ENCODE results near the gene SMC1B.

SMC1B gene

GRCh38 chr22:45446216-45446615 is 32.8 kb upstream of the SMC1B start:
- Histone ChIP-seq H3K9me3 (ENCODE audit: insufficient read depth, low read length) (no peaks in the 10 kb centered on the region), H3K27ac (ENCODE audit: low read depth, low read length) (no peak overlapping the region), H3K79me2 (ENCODE audit: insufficient read depth, low read length) (no peaks in the 10 kb centered on the region), H3K4me3 (ENCODE audit: insufficient read depth, low read length, poor library complexity, severe bottlenecking) (no peak overlapping the region), H3K27me3 (ENCODE audit: low read length) (no peaks in the 10 kb centered on the region), H3K9me2 (replicated peaks; ENCODE audit: insufficient read depth, low read length) (no peaks in the 10 kb centered on the region), H3F3A (ENCODE audit: insufficient read depth) (no peaks in the 10 kb centered on the region), H2AFZ (ENCODE audit: low read depth, low read length, severe bottlenecking) (no peak overlapping the region), H3K4me2 (ENCODE audit: low read depth, low read length, poor library complexity, severe bottlenecking) (no peak overlapping the region), H4K20me1 (ENCODE audit: low read depth, low read length) (no peaks in the 10 kb centered on the region), H3K36me3 (ENCODE audit: low read length) (no peaks in the 10 kb centered on the region), H3K9ac (ENCODE audit: low read length) (no peak overlapping the region)
- no peak for TF ChIP-seq CTCF (IDR thresholded peaks at IDR 0.05; ENCODE audit: insufficient read depth, low read length, poor library complexity, severe bottlenecking)
- TF ChIP-seq EZH2phosphoT487 (conservative IDR thresholded peaks at IDR 0.05; ENCODE audit: low read length): no peak

GRCh38 chr22:45445031-45445710 is 31.8 kb upstream of the SMC1B start:
- Histone ChIP-seq H3F3A (ENCODE audit: insufficient read depth) (no peaks in the 10 kb centered on the region), H3K4me3 (ENCODE audit: insufficient read depth, low read length, poor library complexity, severe bottlenecking) (no peak overlapping the region), H3K79me2 (ENCODE audit: insufficient read depth, low read length) (no peaks in the 10 kb centered on the region), H4K20me1 (ENCODE audit: low read depth, low read length) (no peaks in the 10 kb centered on the region), H3K27ac (ENCODE audit: low read depth, low read length) (no peak overlapping the region), H3K9me3 (ENCODE audit: insufficient read depth, low read length) (no peaks in the 10 kb centered on the region), H3K36me3 (ENCODE audit: low read length) (no peaks in the 10 kb centered on the region), H3K27me3 (ENCODE audit: low read length) (no peaks in the 10 kb centered on the region), H3K9ac (ENCODE audit: low read length) (no peak overlapping the region), H3K4me2 (ENCODE audit: low read depth, low read length, poor library complexity, severe bottlenecking) (no peak overlapping the region), H3K9me2 (replicated peaks; ENCODE audit: insufficient read depth, low read length) (no peaks in the 10 kb centered on the region), H2AFZ (ENCODE audit: low read depth, low read length, severe bottlenecking) (no peak overlapping the region)
- TF ChIP-seq EZH2phosphoT487 (conservative IDR thresholded peaks at IDR 0.05; ENCODE audit: low read length): no peak
- TF ChIP-seq CTCF (IDR thresholded peaks at IDR 0.05; ENCODE audit: insufficient read depth, low read length, poor library complexity, severe bottlenecking): no peak

- Histone ChIP-seq H3K9me2 (replicated peaks; ENCODE audit: insufficient read depth, low read length) (no peaks in the 10 kb centered on the region), H3K27ac (ENCODE audit: low read depth, low read length) (no peak overlapping the region), H3K9me3 (ENCODE audit: insufficient read depth, low read length) (no peaks in the 10 kb centered on the region), H3K4me3 (ENCODE audit: insufficient read depth, low read length, poor library complexity, severe bottlenecking) (no peak overlapping the region), H2AFZ (ENCODE audit: low read depth, low read length, severe bottlenecking) (no peak overlapping the region), H3K36me3 (ENCODE audit: low read length) (no peaks in the 10 kb centered on the region), H3K79me2 (ENCODE audit: insufficient read depth, low read length) (no peaks in the 10 kb centered on the region), H3F3A (ENCODE audit: insufficient read depth) (no peaks in the 10 kb centered on the region), H4K20me1 (ENCODE audit: low read depth, low read length) (no peaks in the 10 kb centered on the region), H3K27me3 (ENCODE audit: low read length) (no peaks in the 10 kb centered on the region), H3K4me2 (ENCODE audit: low read depth, low read length, poor library complexity, severe bottlenecking) (no peak overlapping the region), H3K9ac (ENCODE audit: low read length) (no peak overlapping the region)
- TF ChIP-seq CTCF (IDR thresholded peaks at IDR 0.05; ENCODE audit: insufficient read depth, low read length, poor library complexity, severe bottlenecking) (no peak), EZH2phosphoT487 (conservative IDR thresholded peaks at IDR 0.05; ENCODE audit: low read length) (no peak)
Measured at GRCh38 chr22:45444168-45444567, 30.8 kb upstream of the SMC1B start.

Measured in SU-DHL-6 (cell line).